ENCODE results near the gene AK8. TPM values are rescaled to one million over a fixed set of nuclear protein-coding genes. Genes with fewer than 3 reads are reported as not detected.

The AK8 gene
- total and polyA plus RNA-seq, 8 donors: 0.56 to 0.89 (median 0.60) TPM; not detected in 5

- peaks cover 0 to 62% (median 24%) of the 10 kb centered on the region in 4 donors for H3K36me3 ChIP-seq
Measured at GRCh38 chr9:132886334-132886725, 8.2 kb upstream of the AK8 start.

GRCh38 chr9:132885720-132886333 lies 7.7 kb upstream of the AK8 start:
- Histone ChIP-seq H3K36me3 (peaks cover 0 to 57% (median 22%) of the 10 kb centered on the region in 4 donors), H3K4me1 (no peaks in the 10 kb centered on the region), H3K27me3 (no peaks in the 10 kb centered on the region), H3K9me3 (no peaks in the 10 kb centered on the region), H3K27ac (no peak overlapping the region), H3K4me3 (no peak overlapping the region)
- intact Hi-C loops (cut with DNase I; ENCODE audit: low total_unique reads): no loop called here
- WGBS, 5 donors: 44 to 50% (median 46%) methylated on average over 9 of the region's 9 CpGs
- TF ChIP-seq CTCF (IDR thresholded peaks at IDR 0.05) (no peak), POLR2A (IDR thresholded peaks at IDR 0.05) (no peak), POLR2AphosphoS5 (IDR thresholded peaks at IDR 0.05) (no peak), EP300 (IDR thresholded peaks at IDR 0.05) (no peak)
- peak in 1 of 2 donors; percentile 46 for DNase-seq

More at GRCh38 chr9:132886334-132886725, 8.2 kb upstream of the AK8 start:
- H3K27ac ChIP-seq: no peak overlapping the region
- TF ChIP-seq POLR2AphosphoS5 (IDR thresholded peaks at IDR 0.05) (no peak), POLR2A (IDR thresholded peaks at IDR 0.05) (no peak), CTCF (IDR thresholded peaks at IDR 0.05) (no peak), EP300 (IDR thresholded peaks at IDR 0.05) (no peak)
- no peak for DNase-seq
- no peaks in the 10 kb centered on the region for H3K27me3 ChIP-seq
- no peak overlapping the region for H3K4me3 ChIP-seq
- no peaks in the 10 kb centered on the region for H3K9me3 ChIP-seq
- intact Hi-C loops (cut with DNase I; ENCODE audit: low total_unique reads): no loop called here
- 86 to 95% (median 92%) methylated on average over 5 to 6 of the region's 6 CpGs for WGBS, 5 donors
- H3K4me1 ChIP-seq: no peaks in the 10 kb centered on the region

- Histone ChIP-seq H3K9me3 (no peaks in the 10 kb centered on the region), H3K27ac (no peak overlapping the region), H3K4me1 (peaks cover 0 to 15% (median 10%) of the 10 kb centered on the region in 4 donors), H3K27me3 (no peaks in the 10 kb centered on the region), H3K36me3 (peaks cover 0 to 41% (median 18%) of the 10 kb centered on the region in 4 donors), H3K4me3 (no peak overlapping the region)
- DNase-seq: no peak
- no peak for TF ChIP-seq POLR2A (IDR thresholded peaks at IDR 0.05)
- no peak for TF ChIP-seq CTCF (IDR thresholded peaks at IDR 0.05)
- TF ChIP-seq EP300 (IDR thresholded peaks at IDR 0.05): no peak
- no peak for TF ChIP-seq POLR2AphosphoS5 (IDR thresholded peaks at IDR 0.05)
- 88 to 92% (median 89%) methylated on average over 27 of the region's 27 CpGs for whole genome bisulfite sequencing, 5 donors
- intact Hi-C loops (cut with DNase I; ENCODE audit: low total_unique reads): no loop called here
Measured at GRCh38 chr9:132883349-132884294, 5.5 kb upstream of the AK8 start.

- no peak overlapping the region for H3K4me3 ChIP-seq
- no peak overlapping the region for H3K27ac ChIP-seq
- TF ChIP-seq POLR2AphosphoS5 (IDR thresholded peaks at IDR 0.05) (no peak), CTCF (IDR thresholded peaks at IDR 0.05) (no peak), EP300 (IDR thresholded peaks at IDR 0.05) (no peak), POLR2A (IDR thresholded peaks at IDR 0.05) (no peak)
- H3K9me3 ChIP-seq: no peaks in the 10 kb centered on the region
- DNase-seq: no peak
- H3K36me3 ChIP-seq: peaks cover 0 to 31% (median 13%) of the 10 kb centered on the region in 4 donors
- H3K27me3 ChIP-seq: no peaks in the 10 kb centered on the region
- intact Hi-C loops (cut with DNase I; ENCODE audit: low total_unique reads): no loop called here
- 73 to 82% (median 80%) methylated on average over 6 of the region's 6 CpGs for WGBS, 5 donors
- H3K4me1 ChIP-seq: peaks cover 2 to 20% (median 18%) of the 10 kb centered on the region in 4 donors
Measured at GRCh38 chr9:132882616-132883015, 4.5 kb upstream of the AK8 start.

Data from stomach (tissue), 9 donors.